Adrenal gland (tissue), 5 donors: ENCODE results near the gene RNH1.

Experiments used
- POLR2A ChIP-seq, 2 donors: fragments of 450-650 bp; IDR thresholded peaks; one replicate each; pipeline ENCODE4 v1.6.1; 2017; ENCODE audit warnings: antibody characterized with exemption in 2 of 2, mild to moderate bottlenecking in 2 of 2, moderate library complexity in 1 of 2
- TF ChIP-seq, protein P1 (sequence below), 6 experiments: fragments of 450-650 bp in 4 of 6; fragments of 200-600 bp in 2 of 6; sonication (generic) in 1 of 6; IDR thresholded peaks; 1 replicate in 5 of 6; 2 replicates in 1 of 6; pipeline versions ENCODE4 v1.5.1 to v1.8.0; 2016 to 2021; ENCODE audit warnings: antibody characterized with exemption in 6 of 6, mild to moderate bottlenecking in 2 of 6, moderate library complexity in 1 of 6
- donor health status: DM: no; HTN: no; CAD: no.

DNA sequence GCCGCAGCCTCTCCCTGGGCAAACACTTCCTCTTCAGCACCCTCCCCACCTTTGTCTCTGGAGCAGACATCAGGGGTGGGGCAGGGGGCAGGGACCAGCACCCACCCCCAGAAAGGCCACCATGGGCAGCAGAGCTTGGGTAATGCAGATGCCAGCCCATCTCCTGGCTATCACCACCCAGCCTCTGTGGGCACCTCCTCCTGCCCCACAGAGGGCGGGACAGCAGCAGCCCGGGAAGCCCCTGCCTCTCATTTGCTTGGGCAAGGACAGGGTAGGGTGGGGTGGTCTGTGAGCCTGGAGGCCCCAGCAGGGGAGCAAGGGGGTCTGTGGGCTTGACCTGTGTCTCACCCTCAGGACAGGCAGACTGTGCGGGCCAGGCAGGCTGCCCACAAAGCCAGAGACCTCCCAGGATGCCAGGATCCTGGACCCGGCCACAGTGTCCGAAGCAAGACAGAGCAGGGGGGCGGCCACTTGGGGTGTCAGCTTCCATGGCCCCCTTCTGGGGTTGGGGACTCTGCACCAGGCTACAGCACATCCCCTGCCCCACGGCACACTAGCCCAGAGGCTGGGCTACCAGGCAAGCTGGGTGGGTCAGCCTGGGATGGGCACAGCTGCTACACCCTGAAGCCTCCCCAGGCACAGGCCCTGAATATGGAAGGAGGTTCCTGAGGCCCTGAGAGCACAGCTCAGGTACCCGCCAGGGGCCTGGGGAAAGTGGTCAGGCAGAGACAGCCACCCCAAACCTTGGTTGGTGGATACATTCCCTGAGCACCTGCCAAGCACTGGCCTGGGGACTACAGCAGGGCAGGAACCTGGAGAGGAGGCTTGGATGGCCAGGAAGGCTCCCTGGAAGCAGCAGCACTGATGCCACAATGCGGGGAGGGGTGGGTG lies 4.5 kb downstream of the RNH1 start:
- TF ChIP-seq, protein P1, sequence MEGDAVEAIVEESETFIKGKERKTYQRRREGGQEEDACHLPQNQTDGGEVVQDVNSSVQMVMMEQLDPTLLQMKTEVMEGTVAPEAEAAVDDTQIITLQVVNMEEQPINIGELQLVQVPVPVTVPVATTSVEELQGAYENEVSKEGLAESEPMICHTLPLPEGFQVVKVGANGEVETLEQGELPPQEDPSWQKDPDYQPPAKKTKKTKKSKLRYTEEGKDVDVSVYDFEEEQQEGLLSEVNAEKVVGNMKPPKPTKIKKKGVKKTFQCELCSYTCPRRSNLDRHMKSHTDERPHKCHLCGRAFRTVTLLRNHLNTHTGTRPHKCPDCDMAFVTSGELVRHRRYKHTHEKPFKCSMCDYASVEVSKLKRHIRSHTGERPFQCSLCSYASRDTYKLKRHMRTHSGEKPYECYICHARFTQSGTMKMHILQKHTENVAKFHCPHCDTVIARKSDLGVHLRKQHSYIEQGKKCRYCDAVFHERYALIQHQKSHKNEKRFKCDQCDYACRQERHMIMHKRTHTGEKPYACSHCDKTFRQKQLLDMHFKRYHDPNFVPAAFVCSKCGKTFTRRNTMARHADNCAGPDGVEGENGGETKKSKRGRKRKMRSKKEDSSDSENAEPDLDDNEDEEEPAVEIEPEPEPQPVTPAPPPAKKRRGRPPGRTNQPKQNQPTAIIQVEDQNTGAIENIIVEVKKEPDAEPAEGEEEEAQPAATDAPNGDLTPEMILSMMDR (IDR thresholded peaks at IDR 0.05): no peak
- TF ChIP-seq POLR2A (IDR thresholded peaks at IDR 0.05): no peak
